Osteoblast (primary cell): Measurements from ENCODE around the gene BIK. TPM values are rescaled to one million over a fixed set of nuclear protein-coding genes. Genes with fewer than 3 reads are reported as not detected.
"Not testable (repeated sequence)": the region's sequence is repeated elsewhere in the genome, so short reads cannot be mapped to it uniquely, and the experiment has no call there.

Source experiments
- DNase-seq: peaks from one replicate; pipeline ENCODE4 v3.0.0; 2011; ENCODE audit warnings: low spot score, mixed read lengths; ENCODE audit not compliant: insufficient read length; ENCODE audit errors: missing footprints
- H2AFZ ChIP-seq: 2 replicates; pipeline ENCODE4 v1.6.0; 2011; ENCODE audit warnings: mild to moderate bottlenecking, low read length
- H3K27ac ChIP-seq: 2 replicates; pipeline ENCODE4 v1.5.1; 2011; ENCODE audit warnings: mild to moderate bottlenecking, low read depth, low read length, moderate library complexity
- H3K27me3 ChIP-seq: 2 replicates; pipeline ENCODE4 v1.6.0; 2012; ENCODE audit warnings: mild to moderate bottlenecking, control low read depth, inconsistent platforms, low read length, moderate library complexity; ENCODE audit not compliant: insufficient read depth
- H3K36me3 ChIP-seq: 2 replicates; pipeline ENCODE4 v1.5.1; 2011; ENCODE audit warnings: mild to moderate bottlenecking, low read length, control low read depth, moderate library complexity; ENCODE audit not compliant: insufficient read depth
- H3K4me1 ChIP-seq: 2 replicates; pipeline ENCODE4 v1.5.1; 2011; ENCODE audit warnings: mild to moderate bottlenecking, low read length, control low read depth, moderate library complexity; ENCODE audit not compliant: insufficient read depth
- H3K4me2 ChIP-seq: 2 replicates; pipeline ENCODE4 v1.6.0; 2011; ENCODE audit warnings: mild to moderate bottlenecking, low read length; ENCODE audit not compliant: insufficient read depth
- H3K4me3 ChIP-seq: fragments of 200-600 bp; sonication (generic); 3 replicates; pipeline ENCODE4 v1.5.1; 2012; ENCODE audit warnings: mild to moderate bottlenecking, low read length, inconsistent platforms; ENCODE audit not compliant: insufficient read depth
- H3K79me2 ChIP-seq: 2 replicates; pipeline ENCODE4 v1.6.0; 2012; ENCODE audit warnings: mild to moderate bottlenecking, low read length, control low read depth, inconsistent platforms; ENCODE audit not compliant: insufficient read depth
- H3K9me3 ChIP-seq: 2 replicates; pipeline ENCODE4 v1.5.1; 2011; ENCODE audit warnings: low read depth, low read length, control low read depth
- H4K20me1 ChIP-seq: 2 replicates; pipeline ENCODE4 v1.6.0; 2012; ENCODE audit warnings: mild to moderate bottlenecking, low read length, control low read depth; ENCODE audit not compliant: insufficient read depth
- CTCF ChIP-seq: IDR thresholded peaks from 2 replicates; pipeline ENCODE4 v1.5.1; 2011; ENCODE audit warnings: mild to moderate bottlenecking, low read depth, low read length, moderate library complexity; ENCODE audit errors: extremely low read depth
- total RNA-seq: library from RNA; depleted of rRNA; stranded (reverse); fragments of >200 nt; gene quantifications from 2 replicates; pipeline ENCODE4 v1.2.3, GENCODE V29; 2012

Gene BIK
- total RNA-seq, 1 donor = not detected

- Histone ChIP-seq H3K9me3 (no peaks in the 10 kb centered on the region), H3K36me3 (peaks cover 4% of the 10 kb centered on the region), H3K79me2 (peaks cover 24% of the 10 kb centered on the region), H2AFZ (no peak overlapping the region), H3K27ac (no peak overlapping the region), H3K4me2 (no peak overlapping the region), H4K20me1 (no peaks in the 10 kb centered on the region), H3K4me3 (no peak overlapping the region), H3K27me3 (no peaks in the 10 kb centered on the region), H3K4me1 (peaks cover 6% of the 10 kb centered on the region)
- DNase-seq = peak; percentile 76
- TF ChIP-seq CTCF = no peak
Observed at GRCh38 chr22:43144949-43145348, 34.4 kb downstream of the BIK start.

GRCh38 chr22:43145371-43145770 is 34.8 kb downstream of the BIK start:
- H3K27ac ChIP-seq, H3K4me3 ChIP-seq, H3K27me3 ChIP-seq, H4K20me1 ChIP-seq, H3K4me2 ChIP-seq, DNase-seq, H2AFZ ChIP-seq, H3K9me3 ChIP-seq, H3K4me1 ChIP-seq, H3K36me3 ChIP-seq: not testable (repeated sequence)
- H3K79me2 ChIP-seq = peaks cover 21% of the 10 kb centered on the region

- H3K36me3 ChIP-seq, H3K4me2 ChIP-seq, H4K20me1 ChIP-seq, H2AFZ ChIP-seq, H3K4me1 ChIP-seq, H3K4me3 ChIP-seq, H3K27ac ChIP-seq, H3K9me3 ChIP-seq, H3K27me3 ChIP-seq, DNase-seq: not testable (repeated sequence)
- H3K79me2 ChIP-seq = peaks cover 18% of the 10 kb centered on the region
Observed at GRCh38 chr22:43146332-43146731, 35.8 kb downstream of the BIK start.

GRCh38 chr22:43147821-43148220 is 37.3 kb downstream of the BIK start:
- Histone ChIP-seq H3K4me1 (no peaks in the 10 kb centered on the region), H3K9me3 (no peaks in the 10 kb centered on the region)

More at GRCh38 chr22:43147821-43148220, 37.3 kb downstream of the BIK start:
- Histone ChIP-seq H3K4me2 (peak overlapping the region; percentile 33), H4K20me1 (no peaks in the 10 kb centered on the region), H3K27me3 (no peaks in the 10 kb centered on the region), H3K36me3 (no peaks in the 10 kb centered on the region), H3K79me2 (peaks cover 22% of the 10 kb centered on the region), H3K27ac (no peak overlapping the region), H3K4me3 (no peak overlapping the region), H2AFZ (peak overlapping the region; percentile 41)
- peak; percentile 89 for DNase-seq
- TF ChIP-seq CTCF = no peak
